Neural progenitor cell (in vitro differentiated cells): Measurements from ENCODE around the gene METRNL.

Experiments used
- CTCF ChIP-seq: fragments of 200-600 bp; sonication (generic); IDR thresholded peaks from 2 replicates; pipeline ENCODE4 v1.5.1; 2017; ENCODE audit warnings: antibody characterized with exemption, mild to moderate bottlenecking
- EZH2phosphoT487 ChIP-seq: fragments of 200-600 bp; sonication (generic); IDR thresholded peaks from 2 replicates; pipeline ENCODE4 v1.6.1; 2017; ENCODE audit warnings: antibody characterized with exemption

DNA sequence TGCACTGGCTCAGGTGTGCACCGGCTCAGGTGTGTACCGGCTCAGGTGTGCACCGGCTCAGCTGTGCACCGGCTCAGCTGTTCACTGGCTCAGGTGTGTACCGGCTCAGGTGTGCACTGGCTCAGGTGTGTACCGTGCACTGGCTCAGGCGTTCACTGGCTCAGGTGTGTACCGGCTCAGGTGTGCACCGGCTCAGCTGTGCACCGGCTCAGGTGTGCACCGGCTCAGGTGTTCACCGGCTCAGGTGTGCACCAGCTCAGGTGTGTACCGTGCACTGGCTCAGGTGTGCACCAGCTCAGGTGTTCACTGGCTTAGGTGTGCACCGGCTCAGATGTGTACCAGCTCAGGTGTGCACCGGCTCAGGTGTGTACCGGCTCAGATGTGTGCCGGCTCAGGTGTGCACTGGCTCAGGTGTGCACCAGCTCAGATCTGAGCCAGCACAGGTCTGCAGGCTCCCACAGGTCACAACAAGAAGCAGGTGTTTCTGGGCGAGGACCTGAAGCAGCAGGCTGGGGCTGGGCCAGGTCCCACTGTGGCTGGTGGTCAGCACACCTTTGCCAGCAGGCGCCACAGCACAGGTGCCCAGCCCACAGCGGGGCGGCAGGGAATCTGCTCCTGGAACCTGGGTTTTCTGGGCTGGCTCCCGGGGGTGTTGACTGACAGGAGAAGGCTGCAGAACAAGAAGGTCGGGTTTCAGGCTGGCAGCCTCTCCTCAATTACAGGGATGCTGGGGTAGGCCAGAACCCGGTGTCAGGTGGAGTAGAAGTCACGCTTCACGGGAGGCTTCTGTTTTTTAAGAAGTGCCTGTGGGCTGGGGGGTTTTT lies 17.2 kb downstream of the METRNL start:
- TF ChIP-seq CTCF (no peak), EZH2phosphoT487 (no peak)
